K562 (cell line): ENCODE results near the gene METTL18. TPM values are rescaled to one million over a fixed set of nuclear protein-coding genes. Genes with fewer than 3 reads are reported as not detected.

Source experiments
- ATAC-seq: fragments of 200-7000 bp; cut with Tn5 transposase; 3 replicates; pipeline ENCODE4 v1.9.1; 2020; ENCODE audit warnings: moderate library complexity
- BruUV-seq: library from RNA; stranded (reverse); fragments of 400-500 nt; replicated peaks from 2 replicates; lab custom pipeline; 2021; lab: Mats Ljungman, UMichigan
- CTCF ChIA-PET: fragments of 300-600 bp; formaldehyde crosslinking; extraction: SDS; loops from one replicate; lab custom pipeline; 2021; ENCODE audit warnings: low intra/inter-chr PET ratio; lab: Yijun Ruan, JAX
- POLR2A ChIA-PET: fragments of 300-600, 350-650 bp; sonication (Branson Sonifier 250); formaldehyde crosslinking; extraction: SDS; loops from one replicate; lab custom pipeline; 2021; ENCODE audit warnings: antibody characterized with exemption, inconsistent platforms; lab: Yijun Ruan, JAX
- DNase-seq, 4 experiments: peaks; one replicate each; pipeline versions ENCODE4 v3.0.0 to v3.0.0-alpha.2; 2011 to 2018; ENCODE audit warnings: low spot score in 3 of 4, mixed read lengths in 3 of 4; ENCODE audit errors: extremely low read depth in 1 of 4
- FAIRE-seq: peaks from 2 replicates; lab custom pipeline; 2011; peaks lifted over from hg19 to GRCh38; lab: Jason Lieb, UNC
- H2AFZ ChIP-seq: 2 replicates; pipeline ENCODE4 v1.6.0; 2011; ENCODE audit warnings: low read depth, low read length, control low read depth, inconsistent platforms
- H3K27ac ChIP-seq: fragments of 200-600 bp; 3 replicates; pipeline ENCODE4 v1.8.0; 2011; ENCODE audit warnings: low read depth, mild to moderate bottlenecking, control low read depth, inconsistent platforms, low read length, moderate library complexity, mixed read lengths; ENCODE audit errors: extremely low read depth
- H3K27me3 ChIP-seq, 2 experiments: fragments of 300-600 bp in 1 of 2; 2 replicates in 1 of 2; 3 replicates in 1 of 2; pipeline versions ENCODE4 v1.6.0 to v1.8.0; 2011; ENCODE audit warnings: inconsistent platforms in 2 of 2, low read length in 2 of 2, mild to moderate bottlenecking in 1 of 2, mixed read lengths in 1 of 2, moderate library complexity in 1 of 2; ENCODE audit not compliant: control insufficient read depth in 2 of 2, insufficient read depth in 2 of 2
- H3K36me3 ChIP-seq: fragments of 300-600 bp; 3 replicates; pipeline ENCODE4 v1.8.0; 2011; ENCODE audit warnings: mild to moderate bottlenecking, low read length, inconsistent platforms; ENCODE audit not compliant: control insufficient read depth, insufficient read depth
- H3K4me1 ChIP-seq, 2 experiments: fragments of 200-600 bp in 1 of 2; replicated peaks in 1 of 2; 2 replicates in 1 of 2; 3 replicates in 1 of 2; pipeline versions ENCODE4 v1.5.1 to v1.8.0; 2011; ENCODE audit warnings: inconsistent platforms in 2 of 2, low read length in 2 of 2, mild to moderate bottlenecking in 1 of 2, mixed read lengths in 1 of 2, moderate library complexity in 1 of 2; ENCODE audit not compliant: control insufficient read depth in 2 of 2, insufficient read depth in 2 of 2
- H3K4me2 ChIP-seq: 2 replicates; pipeline ENCODE4 v1.6.1; 2011; ENCODE audit warnings: low read length, control low read depth, inconsistent platforms, mixed read lengths; ENCODE audit not compliant: insufficient read depth
- H3K4me3 ChIP-seq: fragments of 200-600 bp; sonication (generic), shearing (Covaris generic); 2 replicates; pipeline ENCODE4 v1.5.1; 2016; ENCODE audit warnings: control low read depth, inconsistent platforms
- H3K79me2 ChIP-seq: fragments of 200-600 bp; 3 replicates; pipeline ENCODE4 v1.8.0; 2011; ENCODE audit warnings: low read length, inconsistent platforms; ENCODE audit not compliant: control insufficient read depth, insufficient read depth
- H3K9ac ChIP-seq, 2 experiments: 2 replicates each; pipeline versions ENCODE4 v1.6.0 to v1.6.1; 2011; ENCODE audit warnings: low read depth in 2 of 2, low read length in 2 of 2, control low read depth in 1 of 2, inconsistent platforms in 1 of 2, mild to moderate bottlenecking in 1 of 2, mixed read lengths in 1 of 2; ENCODE audit not compliant: insufficient read depth in 1 of 2
- H3K9me1 ChIP-seq: one replicate; pipeline ENCODE4 v1.6.0; 2011; ENCODE audit warnings: inconsistent platforms, mild to moderate bottlenecking, low read length, moderate library complexity; ENCODE audit not compliant: control insufficient read depth, insufficient read depth
- H3K9me3 ChIP-seq: replicated peaks from 2 replicates; pipeline ENCODE4 v1.5.1; 2011; ENCODE audit warnings: low read depth, low read length, inconsistent platforms; ENCODE audit not compliant: control insufficient read depth, insufficient read depth
- H4K20me1 ChIP-seq: replicated peaks from 2 replicates; pipeline ENCODE4 v1.6.1; 2011; ENCODE audit warnings: low read length, inconsistent platforms, mixed read lengths; ENCODE audit not compliant: control insufficient read depth, insufficient read depth
- ARID1B ChIP-seq: fragments of 450-650 bp; IDR thresholded peaks from 2 replicates; pipeline ENCODE4 v1.6.1; 2016; ENCODE audit warnings: antibody characterized with exemption, mild to moderate bottlenecking, inconsistent platforms
- ARID3A ChIP-seq: IDR thresholded peaks from 2 replicates; pipeline ENCODE4 v1.6.1; 2012; ENCODE audit warnings: low read depth, low read length, improper control_type of control experiment, borderline replicate concordance
- ARNT ChIP-seq, 2 experiments: fragments of 450-650 bp; IDR thresholded peaks; 2 replicates each; pipeline ENCODE4 v1.6.1; 2016; ENCODE audit warnings: mild to moderate bottlenecking in 1 of 2
- BCOR ChIP-seq: fragments of 450-650 bp; IDR thresholded peaks from 2 replicates; pipeline ENCODE4 v1.6.1; 2016
- CGGBP1 ChIP-seq: fragments of 250-450 bp; sonication (Bioruptor Pico); IDR thresholded peaks from 2 replicates; pipeline ENCODE4 v1.9.0; 2021; ENCODE audit warnings: mild to moderate bottlenecking
- CTBP1 ChIP-seq: fragments of 450-650 bp; IDR thresholded peaks from 2 replicates; pipeline ENCODE4 v1.6.1; 2016; ENCODE audit warnings: borderline replicate concordance
- ELK3 ChIP-seq: fragments of 450-650 bp; formaldehyde crosslinking; IDR thresholded peaks from 2 replicates; pipeline ENCODE4 v1.4.0; 2020; ENCODE audit warnings: mild to moderate bottlenecking
- GABPA ChIP-seq: fragments of 200-800 bp; sonication (Bioruptor generic); conservative IDR thresholded peaks from 2 replicates; pipeline ENCODE4 v1.6.1; 2016; ENCODE audit warnings: low read depth, missing genetic modification characterization, missing compliant biosample characterization
- HMG20A ChIP-seq: fragments of 450-650 bp; formaldehyde crosslinking; conservative IDR thresholded peaks from 2 replicates; pipeline ENCODE4 v1.4.0; 2020; ENCODE audit warnings: mild to moderate bottlenecking, mixed read lengths
- HMGN3 ChIP-seq: IDR thresholded peaks from 2 replicates; pipeline ENCODE4 v1.6.1; 2011; ENCODE audit warnings: borderline replicate concordance, low read depth, mild to moderate bottlenecking, mixed read lengths, low read length; ENCODE audit not compliant: insufficient read length; ENCODE audit errors: extremely low read depth
- HNRNPH1 ChIP-seq: fragments of 200-400 bp; formaldehyde crosslinking; optimal IDR thresholded peaks from 2 replicates; pipeline ENCODE3; 2017; ENCODE audit warnings: low read depth, mild to moderate bottlenecking, low read length, moderate library complexity
- MLLT1 ChIP-seq, 2 experiments: fragments of 450-650 bp; IDR thresholded peaks; 2 replicates each; pipeline ENCODE4 v1.6.1; 2016
- NFYB ChIP-seq: IDR thresholded peaks from 2 replicates; pipeline ENCODE4 v1.6.1; 2011; ENCODE audit warnings: mild to moderate bottlenecking, moderate library complexity; ENCODE audit not compliant: insufficient read length; ENCODE audit errors: extremely low read depth
- NONO ChIP-seq, 2 experiments: fragments of 200-400 bp in 1 of 2; fragments of 450-650 bp in 1 of 2; formaldehyde crosslinking in 1 of 2; IDR thresholded peaks; 2 replicates each; pipeline ENCODE4 v1.6.1; 2017; ENCODE audit warnings: low read depth in 2 of 2, mild to moderate bottlenecking in 2 of 2, moderate library complexity in 2 of 2, low read length in 1 of 2
- SLC30A9 ChIP-seq: fragments of 250-450 bp; sonication (Bioruptor Pico); IDR thresholded peaks from 2 replicates; pipeline ENCODE4 v1.8.0; 2022; ENCODE audit warnings: mild to moderate bottlenecking, moderate library complexity
- SMAD4 ChIP-seq: fragments of 250-450 bp; sonication (Bioruptor Pico); conservative IDR thresholded peaks from 2 replicates; pipeline ENCODE4 v1.8.0; 2021; ENCODE audit warnings: inconsistent platforms, mild to moderate bottlenecking, moderate library complexity
- SMARCB1 ChIP-seq: IDR thresholded peaks from 2 replicates; pipeline ENCODE4 v1.6.1; 2011; ENCODE audit warnings: improper control_type of control experiment, low read depth; ENCODE audit not compliant: insufficient read length
- ZNF324 ChIP-seq: fragments of 250-450 bp; sonication (Bioruptor Pico); IDR thresholded peaks from 2 replicates; pipeline ENCODE4 v1.4.0; 2020; ENCODE audit warnings: mild to moderate bottlenecking
- ZNF76 ChIP-seq: fragments of 250-450 bp; sonication (Bioruptor Pico); IDR thresholded peaks from 2 replicates; pipeline ENCODE4 v1.4.0; 2020; ENCODE audit warnings: mild to moderate bottlenecking, moderate library complexity, borderline replicate concordance
- ZNF780A ChIP-seq: fragments of 250-450 bp; sonication (Bioruptor Pico); IDR thresholded peaks from 2 replicates; pipeline ENCODE4 v1.5.0; 2021; ENCODE audit warnings: mild to moderate bottlenecking
- WGBS: fragments of 100-300 bp; shearing (Covaris generic); methylation state at CpG from one replicate; pipeline ENCODE4 v1.1.6; 2016; ENCODE audit warnings: low coverage, mixed read lengths; ENCODE audit not compliant: insufficient coverage; ENCODE audit errors: missing lambda C conversion rate; 5-methylcytosine and 5-hydroxymethylcytosine counted together
- in situ Hi-C: fragments of 300-500 bp; cut with MboI; formaldehyde crosslinking; loops from 4 replicates; pipeline ENCODE4 v1.15.0; 2018; ENCODE audit warnings: inconsistent platforms, mixed read lengths
- intact Hi-C: fragments of 100-400 bp; cut with micrococcal nuclease; formaldehyde crosslinking; loops from 2 replicates; pipeline ENCODE4 v1.14.2; 2022
- polyA plus RNA-seq, 8 experiments: library from polyadenylated mRNA; depleted of rRNA in 4 of 8; stranded (reverse) in 5 of 8; unstranded in 3 of 8; fragments of >200 nt; fragmentation: Nextera tagmentation in 2 of 8; fragmentation: Illumina TruSeq in 1 of 8; extraction: Ambion mirVana in 2 of 8; extraction: Trizol in 1 of 8; gene quantifications; 2 replicates each; pipeline versions ENCODE4 v1.2.1 to v1.2.3, GENCODE V29; 2011 to 2014; ENCODE audit warnings: inconsistent platforms in 1 of 8, missing spikeins in 1 of 8
- total RNA-seq, 7 experiments: library from RNA; depleted of rRNA in 6 of 7; stranded (reverse); fragments of >200 nt in 6 of 7; fragmentation: Illumina TruSeq in 2 of 7; extraction: Trizol in 2 of 7; gene quantifications; 2 replicates each; pipeline versions ENCODE4 v1.2.1 to v1.2.3, GENCODE V29; 2011 to 2021; ENCODE audit warnings: low replicate concordance in 1 of 7

Gene METTL18
- total and polyA plus RNA-seq, 9 of the 15 experiments (the other 6 are each of a cell fraction or from before 2014, with no cell fraction given) = 9.5 to 40.2 (median 14.7) TPM

GRCh38 chr1:169779150-169779549, 15.6 kb downstream of the METTL18 start (continued):
- TF ChIP-seq HMGN3 (no peak), CTBP1 (no peak), MLLT1 (IDR thresholded peaks at IDR 0.05) (no peak), SMARCB1 (no peak), ARID3A (no peak), GABPA (no peak)

GRCh38 chr1:169776440-169776839, 18.3 kb downstream of the METTL18 start:
- H3K79me2 ChIP-seq = no peaks in the 10 kb centered on the region
- H3K27ac ChIP-seq = no peak overlapping the region
- WGBS = 5% methylated on average over 3 of the region's 3 CpGs
- H2AFZ ChIP-seq = no peak overlapping the region
- in situ Hi-C loops = no loop called here
- DNase-seq (no peak), ATAC-seq (no peak), FAIRE-seq (no peak)
- H3K9me1 ChIP-seq = no peaks in the 10 kb centered on the region
- no TSS peak for BruUV-seq
- no peaks in the 10 kb centered on the region for H3K9me3 ChIP-seq
- 0 out of 5 replicates have a peak, but pooled peaks cover 0 to 2% of the 10 kb centered on the region in 2 experiments for H3K4me1 ChIP-seq
- H3K4me3 ChIP-seq = no peak overlapping the region
- H3K4me2 ChIP-seq = no peak overlapping the region
- H3K36me3 ChIP-seq = no peaks in the 10 kb centered on the region
- no peaks in the 10 kb centered on the region for H4K20me1 ChIP-seq
- H3K9ac ChIP-seq = no peak overlapping the region
- H3K27me3 ChIP-seq = no peaks in the 10 kb centered on the region
- ChIA-PET POLR2A (interaction anchor here (0.7 kb wide), 1 partner anchor 1546 kb away, joined by 3 read pairs; no protein-coding TSS in a partner anchor), CTCF (no interaction called here)
- intact Hi-C loops = no loop called here
- no peak for TF ChIP-seq HNRNPH1
- no peak for TF ChIP-seq ELK3 (CRISPR knock-in tag)
- TF ChIP-seq ZNF780A (CRISPR knock-in tag) = no peak
- no peak for TF ChIP-seq ZNF76 (CRISPR knock-in tag)
- TF ChIP-seq ARNT (IDR thresholded peaks at IDR 0.05) = no peak
- no peak for TF ChIP-seq NFYB
- TF ChIP-seq SLC30A9 = no peak
- no peak for TF ChIP-seq ZNF324 (CRISPR knock-in tag)
- no peak for TF ChIP-seq CGGBP1 (CRISPR knock-in tag)
- no peak for TF ChIP-seq BCOR
- TF ChIP-seq ARID1B = no peak
- TF ChIP-seq HMG20A (CRISPR knock-in tag) = no peak
- TF ChIP-seq NONO (IDR thresholded peaks at IDR 0.05; ENCODE audit: low read depth in 2 of 2, low read length in 1 of 2) = no peak
- TF ChIP-seq SMAD4 (CRISPR knock-in tag) = no peak
